Panc1 (cell line): Measurements from ENCODE around the gene RADIL. TPM values are rescaled to one million over a fixed set of nuclear protein-coding genes. Genes with fewer than 3 reads are reported as not detected.

Source experiments
- ATAC-seq: fragments of 200-7000 bp; cut with Tn5 transposase; 2 replicates; pipeline ENCODE4 v1.9.1; 2020; ENCODE audit warnings: mild to moderate bottlenecking, moderate library complexity
- BruUV-seq: library from RNA; stranded (reverse); fragments of 400-500 nt; replicated peaks from 2 replicates; lab custom pipeline; 2021; lab: Mats Ljungman, UMichigan
- CTCF ChIA-PET: fragments of 300-600 bp; sonication (Branson Sonifier 250); formaldehyde crosslinking; loops from one replicate; lab custom pipeline; 2022; ENCODE audit warnings: antibody characterized with exemption; lab: Charles Lee
- POLR2A ChIA-PET: fragments of 300-600 bp; sonication (Branson Sonifier 250); formaldehyde crosslinking; loops from one replicate; lab custom pipeline; 2022; ENCODE audit warnings: antibody characterized with exemption; lab: Charles Lee
- DNase-seq: peaks from one replicate; pipeline ENCODE4 v3.0.0-alpha.2; 2010; ENCODE audit warnings: low read depth, low spot score
- H3K27ac ChIP-seq: 2 replicates; pipeline ENCODE4 v1.5.1; 2011; ENCODE audit warnings: mild to moderate bottlenecking, low read length, inconsistent platforms
- H3K27me3 ChIP-seq: fragments of 200-500 bp; sonication (Bioruptor generic); 2 replicates; pipeline ENCODE4 v1.6.0; 2014; ENCODE audit warnings: low read length, inconsistent platforms; ENCODE audit not compliant: control insufficient read depth, insufficient read depth
- H3K36me3 ChIP-seq: fragments of 200-500 bp; sonication (Bioruptor generic); 2 replicates; pipeline ENCODE4 v1.5.1; 2014; ENCODE audit warnings: inconsistent platforms, mild to moderate bottlenecking, low read length, moderate library complexity; ENCODE audit not compliant: control insufficient read depth, insufficient read depth
- H3K4me1 ChIP-seq: 2 replicates; pipeline ENCODE4 v1.5.1; 2011; ENCODE audit warnings: inconsistent platforms, mild to moderate bottlenecking, low read length, moderate library complexity; ENCODE audit not compliant: control insufficient read depth, insufficient read depth
- H3K4me3 ChIP-seq, 2 experiments: 2 replicates each; pipeline ENCODE4 v1.5.1; 2011 to 2012; ENCODE audit warnings: low read depth in 2 of 2, low read length in 2 of 2, mild to moderate bottlenecking in 2 of 2, inconsistent platforms in 1 of 2, moderate library complexity in 1 of 2
- H3K9me3 ChIP-seq: fragments of 200-500 bp; sonication (Bioruptor generic); 2 replicates; pipeline ENCODE4 v1.5.1; 2014; ENCODE audit warnings: low read depth, mild to moderate bottlenecking, inconsistent platforms, low read length, moderate library complexity; ENCODE audit not compliant: control insufficient read depth, insufficient read depth
- POLR2AphosphoS5 ChIP-seq: IDR thresholded peaks from 2 replicates; pipeline ENCODE4 v1.6.1; 2012; ENCODE audit warnings: mild to moderate bottlenecking, low read depth, low read length, moderate library complexity
- SIN3A ChIP-seq: IDR thresholded peaks from 2 replicates; pipeline ENCODE4 v1.6.1; 2012; ENCODE audit warnings: low read depth, mild to moderate bottlenecking, low read length, moderate library complexity, borderline replicate concordance; ENCODE audit not compliant: insufficient read depth
- TCF7L2 ChIP-seq: IDR thresholded peaks from 2 replicates; pipeline ENCODE4 v1.6.1; 2011; ENCODE audit warnings: mild to moderate bottlenecking, low read depth, low read length, inconsistent platforms
- in situ Hi-C: cut with HindIII; loops from 2 replicates; pipeline ENCODE4 v1.10.0; 2016; ENCODE audit warnings: low sequenced_read_pairs, low pct_unique_long_range_greater_than_20kb
- intact Hi-C: fragments of 100-400 bp; cut with micrococcal nuclease; formaldehyde crosslinking; loops from one replicate; pipeline ENCODE4 v1.10.0; 2022; ENCODE audit not compliant: unreplicated experiment
- total RNA-seq: library from RNA; stranded (reverse); gene quantifications from one replicate; pipeline ENCODE4 v1.2.1, GENCODE V29; 2021; ENCODE audit not compliant: unreplicated experiment
- TF ChIP-seq, protein P1 (sequence below), 2 experiments: IDR thresholded peaks; 2 replicates each; pipeline ENCODE4 v1.6.1; 2011 to 2012; ENCODE audit warnings: low read depth in 2 of 2, control low read depth in 1 of 2, low read length in 1 of 2, mild to moderate bottlenecking in 1 of 2, moderate library complexity in 1 of 2; ENCODE audit not compliant: insufficient read depth in 1 of 2
- TF ChIP-seq, protein P2 (sequence below): fragments of 450-650 bp; IDR thresholded peaks from 2 replicates; pipeline ENCODE4 v1.5.1; 2017; ENCODE audit warnings: mild to moderate bottlenecking

The RADIL gene
- total RNA-seq, 1 experiment from 2014 or later, result 1.3 TPM

DNA sequence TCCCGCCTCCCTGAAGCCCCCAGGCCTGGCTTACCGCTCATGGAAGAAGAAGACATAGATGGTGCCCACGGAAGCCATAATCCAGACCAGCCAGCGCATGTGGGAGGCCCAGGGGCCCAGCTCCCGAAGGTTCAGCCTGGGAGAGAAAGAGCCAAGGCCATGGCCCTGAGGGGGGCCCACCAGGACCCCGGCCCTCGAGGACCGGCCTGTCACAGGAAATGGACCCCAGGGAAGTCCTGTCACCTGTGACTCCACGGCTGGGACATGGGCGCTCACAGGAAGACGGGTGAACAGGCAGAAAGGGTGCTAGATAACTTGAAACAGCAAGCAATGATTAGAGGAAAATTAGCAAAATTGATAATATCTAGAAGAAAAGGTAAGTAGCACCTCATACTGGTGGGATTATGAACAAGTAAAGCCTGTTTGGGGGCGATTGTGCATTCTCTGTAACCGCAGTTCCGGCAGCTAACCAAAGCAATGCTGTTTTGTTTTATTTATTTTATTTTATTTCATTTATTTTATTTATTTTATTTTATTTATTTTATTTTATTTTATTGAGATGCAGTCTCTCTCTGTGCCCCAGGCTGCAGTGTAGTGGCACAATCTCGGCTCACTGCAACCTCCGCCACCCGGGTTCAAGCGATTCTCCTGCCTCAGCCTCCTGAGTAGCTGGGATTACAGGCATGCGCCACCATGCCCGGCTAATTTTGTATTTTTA, 27.8 kb upstream of the RADIL start:
- POLR2A ChIA-PET, result no interaction called here
- intact Hi-C loops (no loop called here), in situ Hi-C loops (no loop called here)
- Histone ChIP-seq H3K27me3 (no peaks in the 10 kb centered on the region), H3K4me1 (no peaks in the 10 kb centered on the region), H3K36me3 (no peaks in the 10 kb centered on the region), H3K27ac (no peak overlapping the region), H3K9me3 (no peaks in the 10 kb centered on the region), H3K4me3 (no peak overlapping the region)
- BruUV-seq, result no TSS peak
- TF ChIP-seq, protein P1, sequence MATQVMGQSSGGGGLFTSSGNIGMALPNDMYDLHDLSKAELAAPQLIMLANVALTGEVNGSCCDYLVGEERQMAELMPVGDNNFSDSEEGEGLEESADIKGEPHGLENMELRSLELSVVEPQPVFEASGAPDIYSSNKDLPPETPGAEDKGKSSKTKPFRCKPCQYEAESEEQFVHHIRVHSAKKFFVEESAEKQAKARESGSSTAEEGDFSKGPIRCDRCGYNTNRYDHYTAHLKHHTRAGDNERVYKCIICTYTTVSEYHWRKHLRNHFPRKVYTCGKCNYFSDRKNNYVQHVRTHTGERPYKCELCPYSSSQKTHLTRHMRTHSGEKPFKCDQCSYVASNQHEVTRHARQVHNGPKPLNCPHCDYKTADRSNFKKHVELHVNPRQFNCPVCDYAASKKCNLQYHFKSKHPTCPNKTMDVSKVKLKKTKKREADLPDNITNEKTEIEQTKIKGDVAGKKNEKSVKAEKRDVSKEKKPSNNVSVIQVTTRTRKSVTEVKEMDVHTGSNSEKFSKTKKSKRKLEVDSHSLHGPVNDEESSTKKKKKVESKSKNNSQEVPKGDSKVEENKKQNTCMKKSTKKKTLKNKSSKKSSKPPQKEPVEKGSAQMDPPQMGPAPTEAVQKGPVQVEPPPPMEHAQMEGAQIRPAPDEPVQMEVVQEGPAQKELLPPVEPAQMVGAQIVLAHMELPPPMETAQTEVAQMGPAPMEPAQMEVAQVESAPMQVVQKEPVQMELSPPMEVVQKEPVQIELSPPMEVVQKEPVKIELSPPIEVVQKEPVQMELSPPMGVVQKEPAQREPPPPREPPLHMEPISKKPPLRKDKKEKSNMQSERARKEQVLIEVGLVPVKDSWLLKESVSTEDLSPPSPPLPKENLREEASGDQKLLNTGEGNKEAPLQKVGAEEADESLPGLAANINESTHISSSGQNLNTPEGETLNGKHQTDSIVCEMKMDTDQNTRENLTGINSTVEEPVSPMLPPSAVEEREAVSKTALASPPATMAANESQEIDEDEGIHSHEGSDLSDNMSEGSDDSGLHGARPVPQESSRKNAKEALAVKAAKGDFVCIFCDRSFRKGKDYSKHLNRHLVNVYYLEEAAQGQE (IDR thresholded peaks at IDR 0.05; ENCODE audit: insufficient read depth in 1 of 2, low read depth in 2 of 2, low read length in 1 of 2), result no peak
- TF ChIP-seq TCF7L2, result no peak
- no peak for DNase-seq
- CTCF ChIA-PET, result no interaction called here
- no peak for ATAC-seq

DNA sequence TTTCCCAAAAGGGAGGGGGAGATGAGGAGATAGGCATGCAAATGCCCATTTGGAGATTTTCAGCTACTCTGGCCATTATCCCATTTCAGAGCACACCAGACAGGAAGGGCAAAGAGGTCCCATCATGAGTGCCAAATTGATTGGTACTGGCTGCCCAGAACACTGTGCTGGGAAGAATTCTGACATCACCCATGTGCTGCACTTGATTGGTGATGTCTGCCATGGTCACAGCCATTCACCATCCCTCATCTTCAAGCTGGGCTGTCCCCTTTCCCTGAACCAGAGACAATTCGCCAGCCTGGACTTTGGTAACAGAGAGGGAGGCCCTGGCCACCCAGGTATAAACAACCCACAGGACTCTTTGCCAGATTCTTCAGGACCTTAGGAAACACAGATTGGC, 23.2 kb upstream of the RADIL start:
- DNase-seq, result no peak
- Histone ChIP-seq H3K4me1 (no peaks in the 10 kb centered on the region), H3K36me3 (no peaks in the 10 kb centered on the region), H3K27ac (no peak overlapping the region), H3K4me3 (no peak overlapping the region), H3K9me3 (no peaks in the 10 kb centered on the region), H3K27me3 (peaks cover 2% of the 10 kb centered on the region; the same call in 1 of the 2 replicates)
- CTCF ChIA-PET, result no interaction called here
- intact Hi-C loops (no loop called here), in situ Hi-C loops (no loop called here)
- no peak for ATAC-seq
- TF ChIP-seq TCF7L2 (no peak), POLR2AphosphoS5 (no peak), SIN3A (no peak)
- TF ChIP-seq, protein P1 (IDR thresholded peaks at IDR 0.05; ENCODE audit: insufficient read depth in 1 of 2, low read depth in 2 of 2, low read length in 1 of 2), result no peak
- TF ChIP-seq, protein P2, sequence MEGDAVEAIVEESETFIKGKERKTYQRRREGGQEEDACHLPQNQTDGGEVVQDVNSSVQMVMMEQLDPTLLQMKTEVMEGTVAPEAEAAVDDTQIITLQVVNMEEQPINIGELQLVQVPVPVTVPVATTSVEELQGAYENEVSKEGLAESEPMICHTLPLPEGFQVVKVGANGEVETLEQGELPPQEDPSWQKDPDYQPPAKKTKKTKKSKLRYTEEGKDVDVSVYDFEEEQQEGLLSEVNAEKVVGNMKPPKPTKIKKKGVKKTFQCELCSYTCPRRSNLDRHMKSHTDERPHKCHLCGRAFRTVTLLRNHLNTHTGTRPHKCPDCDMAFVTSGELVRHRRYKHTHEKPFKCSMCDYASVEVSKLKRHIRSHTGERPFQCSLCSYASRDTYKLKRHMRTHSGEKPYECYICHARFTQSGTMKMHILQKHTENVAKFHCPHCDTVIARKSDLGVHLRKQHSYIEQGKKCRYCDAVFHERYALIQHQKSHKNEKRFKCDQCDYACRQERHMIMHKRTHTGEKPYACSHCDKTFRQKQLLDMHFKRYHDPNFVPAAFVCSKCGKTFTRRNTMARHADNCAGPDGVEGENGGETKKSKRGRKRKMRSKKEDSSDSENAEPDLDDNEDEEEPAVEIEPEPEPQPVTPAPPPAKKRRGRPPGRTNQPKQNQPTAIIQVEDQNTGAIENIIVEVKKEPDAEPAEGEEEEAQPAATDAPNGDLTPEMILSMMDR, result no peak
- BruUV-seq, result no TSS peak
- POLR2A ChIA-PET, result no interaction called here
